Kidney capillary endothelial cell (primary cell): ENCODE data around the gene GATB.

ENCODE experiments used
- DNase-seq: peaks from one replicate; pipeline ENCODE4 v3.0.0-alpha.2; 2018; ENCODE audit warnings: low spot score

The GATB gene, protein sequence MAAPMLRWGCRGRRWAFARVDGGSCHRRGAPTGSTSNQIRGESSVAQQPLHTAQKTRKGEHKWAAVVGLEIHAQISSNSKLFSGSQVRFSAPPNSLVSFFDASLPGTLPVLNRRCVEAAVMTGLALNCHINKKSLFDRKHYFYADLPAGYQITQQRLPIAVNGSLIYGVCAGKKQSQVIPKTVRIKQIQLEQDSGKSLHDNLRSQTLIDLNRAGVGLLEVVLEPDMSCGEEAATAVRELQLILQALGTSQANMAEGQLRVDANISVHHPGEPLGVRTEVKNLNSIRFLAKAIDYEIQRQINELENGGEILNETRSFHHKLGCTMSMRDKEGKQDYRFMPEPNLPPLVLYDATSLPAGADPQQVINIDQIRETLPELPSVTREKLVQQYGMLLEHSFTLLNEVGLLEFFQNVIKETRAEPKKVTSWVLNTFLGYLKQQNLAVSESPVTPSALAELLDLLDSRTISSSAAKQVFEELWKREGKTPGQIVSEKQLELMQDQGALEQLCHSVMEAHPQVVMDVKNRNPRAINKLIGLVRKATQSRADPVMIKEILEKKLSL

DNA sequence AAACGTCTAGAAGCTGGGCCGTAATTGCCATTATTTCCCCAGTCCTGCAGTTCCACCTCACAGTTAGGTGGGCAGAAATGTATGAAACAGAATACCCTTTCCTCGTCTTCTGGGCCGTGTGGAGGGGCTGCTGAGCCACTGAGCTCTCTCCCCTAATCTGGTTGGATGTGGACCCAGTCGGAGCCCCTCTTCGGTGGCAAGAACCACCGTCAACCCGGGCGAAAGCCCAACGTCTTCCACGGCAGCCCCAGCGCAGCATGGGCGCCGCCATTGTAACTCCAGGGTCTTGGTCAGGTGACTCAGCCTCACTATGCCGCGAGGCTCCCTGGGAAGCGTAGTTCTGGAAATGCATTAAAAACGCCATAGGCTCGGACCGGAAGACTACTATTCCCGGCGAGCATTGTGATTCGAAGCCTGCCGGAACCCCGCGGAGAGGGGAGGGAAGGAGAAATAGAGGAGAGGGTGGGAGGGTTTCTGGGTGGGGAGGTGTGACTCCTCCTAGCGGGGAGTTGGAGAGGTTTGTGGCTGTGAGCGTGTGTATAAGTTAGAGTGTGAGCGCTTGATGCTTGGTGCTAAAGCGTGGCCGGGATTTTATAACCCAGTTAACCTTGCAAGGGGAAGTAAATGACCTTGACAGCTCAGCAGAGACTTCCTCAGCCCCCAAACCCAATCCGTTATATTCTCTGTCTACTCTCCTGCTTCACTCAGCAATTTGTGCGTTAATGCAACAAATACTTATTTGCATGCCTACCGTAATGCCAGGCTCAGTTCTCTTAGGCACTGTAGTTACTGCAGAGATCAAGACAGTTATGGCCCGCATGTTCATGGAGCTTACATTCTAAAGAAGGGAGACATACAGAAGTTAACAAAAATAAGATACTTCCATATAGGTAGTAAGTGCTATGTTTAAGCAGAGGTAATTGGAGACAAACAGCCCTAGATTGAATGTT lies at the start of gene GATB:
Gene GATB, minus strand, starts transcription at position 296 of the 950 bp plus-strand sequence. Its CDS starts 25 bp downstream, at position 271.
- peak; percentile 95 for DNase-seq

DNA sequence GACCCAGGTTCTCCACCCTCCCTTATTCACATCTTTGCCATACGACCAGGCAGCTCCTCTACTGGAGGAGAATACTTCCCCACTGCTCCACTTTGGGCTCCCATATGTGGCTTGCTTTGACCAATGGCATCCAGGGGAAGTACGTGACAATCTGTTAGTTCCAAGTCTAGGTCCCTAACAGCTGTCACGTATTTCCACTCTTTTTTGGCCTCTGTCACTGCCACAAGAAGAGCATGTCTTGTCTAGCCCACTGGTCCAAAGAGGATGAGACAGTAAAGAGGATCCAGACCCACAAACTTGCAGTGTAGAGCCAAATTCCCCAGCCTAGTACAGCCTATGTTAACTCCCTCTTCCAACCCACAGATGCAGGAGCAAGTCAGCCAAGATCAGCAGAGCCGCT lies 49.7 kb upstream of the GATB start:
- DNase-seq, result no peak

DNA sequence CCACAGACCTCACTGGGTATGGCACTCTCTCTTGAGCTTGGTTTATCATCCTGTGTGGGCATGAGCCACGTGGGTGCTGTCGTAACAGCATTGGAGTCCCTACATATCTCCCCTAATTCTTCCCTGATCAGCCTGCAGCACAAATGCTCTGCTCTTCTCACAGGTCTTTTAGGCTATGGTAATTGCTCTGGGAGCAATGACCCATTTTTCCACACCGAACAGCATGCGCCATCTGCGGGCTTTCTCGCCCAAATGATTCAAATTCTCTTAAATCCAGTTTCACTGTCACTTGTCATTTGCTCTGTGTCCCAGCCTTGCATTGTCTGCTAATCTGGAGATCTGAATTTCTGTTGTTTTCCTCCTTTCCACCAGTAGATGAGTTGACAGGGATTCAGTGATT lies 48.9 kb upstream of the GATB start:
- no peak for DNase-seq

DNA sequence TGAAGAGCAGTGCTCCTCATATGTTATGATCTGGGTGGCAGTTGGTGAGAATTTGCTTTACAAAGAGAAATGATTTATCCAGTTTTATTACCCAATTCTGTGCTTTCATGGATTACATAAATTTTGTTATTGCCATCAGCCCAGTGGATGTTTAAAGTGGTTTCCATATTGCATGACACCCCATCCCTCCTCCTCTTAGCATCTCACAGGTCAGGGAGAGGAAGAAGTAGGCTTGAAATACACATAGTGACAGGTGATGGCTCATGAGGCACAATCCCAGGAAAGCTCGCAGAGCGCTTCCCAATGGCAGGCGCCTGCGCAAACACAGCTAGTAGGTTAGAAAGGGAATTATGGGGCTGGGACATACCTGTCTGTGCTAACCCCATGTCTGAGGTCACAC lies 47.7 kb upstream of the GATB start:
- DNase-seq, result no peak

DNA sequence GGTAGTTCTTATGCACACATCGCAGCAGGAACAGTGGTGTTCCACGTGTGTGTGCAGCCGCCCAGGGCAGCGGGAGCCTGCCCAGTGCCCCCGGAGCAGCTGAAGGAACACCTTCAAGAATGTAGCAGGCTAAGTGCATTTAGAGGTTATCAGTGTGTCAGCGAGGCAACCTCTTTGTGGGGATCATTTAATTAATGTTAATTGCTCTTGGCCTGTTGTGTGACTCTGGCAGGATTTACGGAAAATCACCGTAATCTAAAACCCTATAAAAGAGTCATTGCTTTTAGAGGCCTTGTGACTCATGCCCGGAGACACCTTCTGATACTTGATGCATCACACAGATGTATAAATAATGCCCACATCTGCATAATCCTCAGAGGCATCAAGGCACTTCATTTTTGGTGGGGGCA lies 47.3 kb upstream of the GATB start:
- no peak for DNase-seq

DNA sequence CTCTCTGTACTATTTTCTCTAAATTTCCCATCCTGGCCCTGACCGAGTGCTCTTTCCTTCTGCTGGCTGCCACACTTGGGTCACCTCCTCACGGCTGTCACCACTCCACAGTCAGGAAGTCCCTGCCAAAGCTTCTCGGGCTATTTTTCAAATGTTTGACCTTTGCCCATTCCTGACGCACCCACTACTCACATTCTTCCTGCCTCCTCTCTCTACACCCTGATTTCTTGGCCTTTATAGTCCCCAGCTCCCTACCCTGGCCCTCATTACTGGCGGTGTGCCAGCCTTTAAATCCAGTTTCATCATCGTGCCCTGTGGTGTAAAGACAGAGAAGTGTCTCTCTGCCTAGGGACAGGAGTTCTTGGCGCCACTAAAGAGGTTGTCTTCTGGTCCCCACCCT lies 46.4 kb upstream of the GATB start:
- peak; percentile 4 for DNase-seq

DNA sequence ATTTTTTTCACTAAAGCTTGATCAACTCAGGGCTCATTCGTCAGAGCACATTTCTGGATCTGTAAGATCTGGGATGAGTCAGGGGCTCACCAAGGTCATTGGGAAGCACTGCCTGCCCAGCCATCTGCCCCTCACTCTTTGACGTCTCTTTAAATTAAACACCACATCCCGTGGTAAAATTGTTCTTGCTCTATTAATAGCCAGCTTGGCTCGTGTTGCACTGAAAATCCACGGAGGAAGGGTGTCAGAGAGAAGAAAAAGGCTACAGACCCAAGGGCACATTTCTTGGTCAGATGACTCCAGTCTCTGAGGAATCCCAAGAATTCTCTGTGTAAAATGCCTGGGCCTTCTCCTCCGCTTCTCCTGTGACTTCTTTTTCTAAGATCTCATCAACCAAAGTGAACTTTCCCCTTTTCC lies 45.7 kb upstream of the GATB start:
- DNase-seq, result no peak

DNA sequence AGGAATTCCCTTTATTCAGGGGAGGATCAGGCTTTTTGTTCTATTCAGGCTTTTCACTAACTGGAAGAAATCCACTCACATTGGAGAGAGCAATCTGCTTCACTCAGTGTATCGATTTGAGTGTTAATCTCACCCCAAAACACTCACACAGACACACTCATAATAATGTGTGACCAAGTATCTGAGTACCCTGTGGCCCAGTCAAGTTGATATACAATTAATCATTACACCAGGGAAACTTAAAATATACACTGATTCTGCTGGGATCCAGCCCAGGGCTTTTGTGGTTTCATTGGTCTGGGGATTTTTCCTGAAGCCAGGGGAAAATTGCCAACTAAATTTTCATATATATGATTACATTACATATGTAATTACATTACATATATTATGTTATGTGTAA lies 44.0 kb upstream of the GATB start:
- DNase-seq, result no peak

DNA sequence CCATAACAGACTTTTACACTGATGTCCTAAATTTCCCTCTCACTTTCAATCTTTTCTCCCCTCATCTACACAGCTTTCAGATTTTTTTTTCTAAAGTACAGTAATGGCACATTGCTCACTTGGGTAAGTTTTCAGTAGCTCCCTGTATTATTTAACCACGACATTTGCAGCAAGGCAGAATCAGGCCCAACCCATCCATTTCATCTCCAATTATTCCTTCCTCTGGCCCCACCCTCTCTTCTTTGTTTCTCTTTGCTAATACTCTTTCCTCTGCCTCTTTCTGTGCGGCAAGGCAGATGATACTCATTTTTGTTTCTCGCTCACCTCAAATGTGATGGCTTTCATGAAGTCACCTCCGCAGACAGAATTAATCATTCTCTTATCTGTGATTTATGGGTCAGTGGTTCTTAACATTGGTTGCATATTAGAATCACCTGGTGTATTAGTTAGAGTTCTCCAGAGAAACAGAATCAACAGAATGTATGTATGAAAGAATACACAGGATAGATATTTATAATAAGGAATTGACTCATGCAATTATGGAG lies 43.4 kb upstream of the GATB start:
- no peak for DNase-seq

DNA sequence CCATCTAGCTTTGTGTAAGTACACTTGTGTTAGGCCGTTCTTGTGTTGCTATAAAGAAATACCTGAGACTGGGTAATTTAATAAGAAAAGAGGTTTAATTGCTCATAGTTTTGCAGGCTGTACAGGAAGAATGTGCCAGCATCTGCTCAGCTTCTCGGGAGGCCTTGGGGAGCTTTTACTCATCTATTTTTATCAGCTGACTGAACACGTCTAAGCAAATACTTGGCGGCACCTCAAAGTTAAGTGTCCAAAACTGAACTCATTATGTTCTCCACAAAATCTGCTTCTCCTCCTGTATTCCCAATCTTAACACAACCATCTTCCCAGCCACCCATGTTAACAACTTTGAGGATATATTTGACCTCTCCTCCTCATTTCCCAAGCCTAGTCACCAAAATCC lies 42.4 kb upstream of the GATB start:
- no peak for DNase-seq

DNA sequence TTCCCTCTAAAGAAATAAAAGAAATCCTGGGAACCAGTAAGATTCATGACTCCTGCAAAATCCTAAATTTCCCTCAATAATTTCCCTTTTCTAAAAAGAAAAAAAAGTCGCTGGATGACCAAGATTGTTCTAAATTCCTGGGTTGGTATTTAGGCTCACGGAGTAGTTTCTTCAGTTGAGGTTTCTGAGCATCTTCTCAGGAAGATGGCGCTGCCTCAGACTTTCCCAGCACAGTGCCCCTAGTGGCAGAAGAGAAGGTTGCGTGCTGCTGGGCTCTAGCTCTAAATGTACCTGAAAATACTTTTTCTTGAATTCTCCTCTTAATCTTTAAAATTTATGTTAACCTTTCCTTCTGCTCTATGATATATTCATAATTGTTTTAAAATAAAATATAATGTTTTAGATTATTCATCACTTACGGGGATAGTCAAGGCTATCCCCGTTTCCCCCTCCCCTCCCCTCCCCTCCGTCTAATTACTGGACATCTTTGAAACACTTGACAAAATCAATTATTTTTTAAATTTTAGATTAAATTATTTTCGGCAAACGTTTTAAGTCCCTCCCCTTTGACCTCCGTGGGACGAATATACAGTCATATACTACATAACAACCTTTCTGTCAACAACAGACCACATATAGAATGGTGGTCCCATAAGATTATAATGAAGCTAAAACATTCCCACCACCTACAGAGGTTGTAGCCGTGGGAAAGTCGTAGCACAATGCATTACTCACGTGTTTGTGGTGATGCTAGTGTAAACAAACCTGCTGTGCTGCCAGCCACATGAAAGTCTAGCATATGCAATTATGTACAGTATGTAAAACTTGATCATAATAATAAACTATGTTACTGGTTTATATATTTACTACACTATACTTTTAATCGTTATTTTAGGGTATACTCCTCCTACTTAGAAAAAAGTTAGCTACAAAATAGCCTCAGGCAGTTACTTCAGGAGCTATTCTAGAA lies 41.0 kb upstream of the GATB start:
- DNase-seq, result peak; percentile 27

DNA sequence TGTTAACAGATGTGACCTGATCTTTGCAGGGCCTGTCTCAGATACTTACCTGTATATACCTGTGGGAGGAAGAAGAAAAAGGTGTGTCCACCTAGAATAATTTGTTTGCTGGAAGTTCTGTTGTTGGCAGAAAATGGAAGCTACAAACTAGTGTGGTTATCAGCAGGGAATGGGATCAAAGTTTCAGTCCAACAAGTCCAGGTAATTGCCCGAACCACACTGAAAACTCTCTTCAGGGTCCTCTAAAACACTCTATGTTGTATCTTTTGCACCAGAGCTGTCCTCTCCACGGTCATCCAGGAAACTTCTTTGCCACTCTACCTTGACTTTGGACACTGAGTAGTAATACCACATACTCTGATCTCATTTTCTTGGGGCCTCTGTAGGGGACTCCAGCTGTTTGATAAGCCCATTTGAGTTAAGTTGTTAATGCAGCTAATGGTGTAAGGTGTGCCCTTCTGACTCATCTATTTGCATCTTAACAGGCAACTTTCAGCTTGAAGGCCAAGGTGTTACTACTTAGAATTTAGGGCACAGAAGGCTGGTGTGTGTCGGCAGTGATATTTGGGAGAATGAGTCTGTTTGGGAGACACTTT lies 38.7 kb upstream of the GATB start:
- no peak for DNase-seq

DNA sequence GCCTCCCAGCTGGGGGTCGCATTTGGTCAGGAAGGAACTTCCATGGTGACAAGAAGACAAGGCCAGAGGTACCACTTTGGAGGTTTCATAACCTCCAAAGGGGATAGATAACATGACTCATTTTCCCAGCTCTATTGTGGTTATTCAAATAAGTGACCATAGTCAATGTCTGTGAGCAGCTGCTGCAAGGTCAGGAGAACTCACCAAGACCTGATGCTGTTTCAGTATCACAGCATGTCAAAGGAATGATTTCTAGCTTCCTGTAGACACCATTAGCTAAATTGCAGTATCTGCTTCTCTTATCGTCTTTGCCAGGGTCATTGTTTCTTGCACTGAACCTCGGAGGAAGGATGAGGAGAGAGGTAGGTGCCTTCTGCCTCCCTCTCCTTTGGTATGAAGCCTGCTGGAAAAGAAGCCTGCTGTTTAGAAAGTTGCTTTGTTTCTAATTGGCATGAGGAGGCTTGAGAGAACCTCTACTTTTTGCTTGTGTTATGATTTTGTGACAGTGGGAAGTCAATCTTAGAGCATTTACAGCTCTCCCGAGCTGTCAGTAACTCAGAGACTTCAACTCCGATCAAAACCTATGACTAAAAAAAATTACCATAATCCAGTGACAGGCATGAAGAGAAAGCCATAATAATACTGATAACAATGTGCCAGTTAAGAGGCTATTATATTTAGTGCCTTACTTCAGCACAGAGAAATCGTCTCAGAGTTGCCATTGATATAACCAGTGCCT lies 38.0 kb upstream of the GATB start:
- DNase-seq, result no peak

DNA sequence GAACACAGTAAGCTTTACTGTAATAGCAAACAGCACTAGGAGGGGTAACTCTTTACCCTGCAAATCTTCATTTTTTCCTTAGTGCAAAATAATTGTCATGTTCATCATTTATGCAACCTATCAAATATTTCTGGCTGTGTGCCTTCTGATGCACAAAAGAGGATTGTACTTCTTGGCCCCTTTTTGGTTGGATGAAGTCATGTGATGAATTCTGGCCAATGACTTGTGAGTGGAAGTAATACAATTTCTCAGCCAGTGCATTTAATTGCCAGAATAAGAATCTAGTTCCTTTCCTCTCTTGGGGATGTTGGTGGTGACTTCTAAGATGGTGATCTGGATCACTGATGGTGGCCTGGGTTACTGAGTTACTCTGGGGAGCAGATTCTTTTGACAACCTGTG lies 37.0 kb upstream of the GATB start:
- DNase-seq, result no peak

DNA sequence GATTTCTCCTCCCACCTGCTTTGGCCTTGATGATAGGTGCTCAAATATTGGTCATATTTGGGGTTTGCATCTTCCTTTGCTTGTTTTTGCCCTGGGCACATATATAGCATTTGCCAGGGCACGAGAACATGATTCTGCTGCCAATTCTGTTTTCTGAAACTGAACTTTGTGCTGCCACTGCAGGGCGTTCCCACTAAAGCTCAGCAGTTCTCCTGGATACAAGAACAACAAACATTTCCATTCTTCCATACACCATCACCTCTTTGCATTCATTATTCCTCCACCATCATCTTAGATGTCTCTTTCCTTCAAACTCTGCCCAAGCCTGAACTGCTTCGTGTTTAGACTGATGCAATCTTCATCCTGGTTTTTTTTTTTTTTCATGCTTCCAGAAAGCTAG lies 36.3 kb upstream of the GATB start:
- no peak for DNase-seq

DNA sequence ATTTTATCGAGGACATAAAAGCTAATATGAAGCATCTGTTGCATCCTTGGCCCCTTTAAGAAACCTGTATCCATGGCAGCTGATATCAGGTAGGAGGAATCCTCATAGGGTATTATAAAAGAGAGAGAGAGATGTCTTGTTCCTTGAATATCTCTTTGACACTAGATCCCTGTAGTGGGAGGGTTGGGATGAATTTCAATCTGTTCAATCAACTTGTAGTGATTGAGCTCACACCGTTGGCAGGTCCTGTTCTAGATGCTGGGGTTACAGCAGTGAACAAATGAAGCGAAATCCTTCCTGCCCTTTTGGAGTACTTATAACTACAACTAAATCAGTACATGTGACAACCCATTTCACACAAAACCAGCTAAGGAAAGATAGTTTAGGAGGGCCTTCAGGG lies 35.3 kb upstream of the GATB start:
- no peak for DNase-seq

DNA sequence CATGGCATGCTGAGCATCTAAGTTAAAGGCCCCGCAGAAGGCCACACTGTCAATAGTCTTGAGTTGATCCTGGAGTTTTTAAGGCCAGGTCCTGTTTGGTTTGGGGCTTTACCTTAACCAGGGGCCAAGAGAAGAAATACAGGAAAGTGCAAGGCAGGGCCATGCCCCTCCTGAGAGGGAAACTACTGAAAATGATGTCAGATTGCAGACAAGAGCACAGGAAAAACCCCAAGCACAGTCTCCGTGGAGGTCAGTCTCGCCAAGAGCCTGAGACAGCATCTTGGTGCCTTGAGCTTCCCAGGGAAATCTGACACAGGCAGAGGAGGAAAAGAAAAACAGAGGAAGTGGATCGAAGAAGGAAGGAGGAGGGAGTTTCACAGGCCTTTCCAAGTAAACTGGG lies 32.2 kb upstream of the GATB start:
- no peak for DNase-seq

DNA sequence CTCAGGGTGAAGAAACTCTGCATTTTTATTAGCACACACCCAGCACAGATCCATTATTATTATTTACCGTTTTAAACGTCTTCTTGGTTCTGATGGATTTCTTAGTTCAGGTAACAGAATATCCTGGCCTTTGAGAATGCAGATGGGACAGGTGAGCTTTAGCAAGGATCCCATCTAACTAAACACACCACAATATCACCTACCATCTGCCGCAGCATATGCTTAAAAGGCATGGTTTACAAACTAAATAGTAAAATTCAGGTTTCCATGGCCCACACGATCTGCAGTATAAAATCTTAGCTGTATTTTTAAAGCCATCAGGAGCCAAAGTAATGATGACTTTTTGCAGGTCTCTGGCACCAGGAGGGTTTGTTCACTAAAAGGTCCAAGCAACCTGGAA lies 31.7 kb upstream of the GATB start:
- no peak for DNase-seq

DNA sequence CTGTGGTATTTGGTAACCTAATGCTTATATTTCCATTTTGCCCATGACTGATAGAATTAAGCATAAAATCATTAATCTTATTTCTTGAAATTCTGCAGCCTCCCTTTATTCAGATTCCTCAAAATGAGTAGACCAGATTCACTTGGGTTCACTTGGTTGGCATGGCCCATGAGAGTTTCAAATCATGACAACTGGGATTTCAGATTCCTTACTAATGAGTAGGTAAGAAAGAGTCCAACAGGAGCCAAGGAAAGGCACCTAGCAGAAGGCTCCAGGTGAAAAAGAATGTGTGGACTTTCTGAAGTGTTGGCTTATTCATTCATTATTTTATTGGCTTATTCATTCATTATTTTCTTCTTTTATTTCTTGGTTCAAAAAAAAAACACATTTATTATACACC lies 27.2 kb upstream of the GATB start:
- no peak for DNase-seq

DNA sequence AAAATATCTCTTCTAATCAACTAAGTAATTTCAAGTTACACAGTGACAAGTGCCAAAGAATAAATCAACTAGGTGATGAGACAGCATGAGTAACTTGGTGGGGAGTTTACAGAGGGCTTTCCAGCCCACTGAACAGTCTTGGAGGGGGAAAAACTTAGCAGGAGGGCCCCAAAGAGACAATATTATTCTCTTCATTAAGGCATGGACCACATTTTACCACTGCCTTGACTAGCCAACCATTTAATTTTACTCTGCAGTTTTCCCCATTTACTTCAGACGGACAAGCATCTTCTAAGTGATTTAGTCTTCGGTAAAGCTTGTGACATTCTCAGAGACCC lies 25.3 kb upstream of the GATB start:
- DNase-seq, result no peak
